Neural crest cell (in vitro differentiated cells): ENCODE data around the gene CAPN12. TPM values are rescaled to one million over a fixed set of nuclear protein-coding genes. Genes with fewer than 3 reads are reported as not detected.

Experiments used
- DNase-seq: peaks from one replicate; pipeline ENCODE4 v3.0.0; 2021; ENCODE audit warnings: low read depth, mixed read lengths, low spot score
- H3K27ac Mint-ChIP-seq: one replicate; pipeline ENCODE4 v1.8.0; 2021; ENCODE audit warnings: mild to moderate bottlenecking, mixed read lengths; ENCODE audit not compliant: unreplicated experiment
- H3K27me3 Mint-ChIP-seq: 2 replicates; pipeline ENCODE4 v1.8.0; 2021; ENCODE audit warnings: low read depth, mild to moderate bottlenecking, mixed read lengths
- H3K36me3 Mint-ChIP-seq: 2 replicates; pipeline ENCODE4 v1.8.0; 2021; ENCODE audit warnings: low read depth, mild to moderate bottlenecking, mixed read lengths
- H3K4me1 Mint-ChIP-seq: 2 replicates; pipeline ENCODE4 v1.8.0; 2021; ENCODE audit warnings: mixed read lengths
- H3K4me3 Mint-ChIP-seq: one replicate; pipeline ENCODE4 v1.8.0; 2021; ENCODE audit warnings: mild to moderate bottlenecking, mixed read lengths
- H3K9me3 Mint-ChIP-seq: 2 replicates; pipeline ENCODE4 v1.8.0; 2021; ENCODE audit warnings: mixed read lengths
- CTCF ChIP-seq: fragments of 200-600 bp; sonication (generic); conservative IDR thresholded peaks from 2 replicates; pipeline ENCODE4 v1.5.0; 2021; ENCODE audit warnings: antibody characterized with exemption, mild to moderate bottlenecking
- total RNA-seq: library from RNA; stranded (reverse); gene quantifications from 2 replicates; pipeline ENCODE4 v1.2.1, GENCODE V29; 2021

CAPN12 gene
- total RNA-seq, 1 donor from 2014 or later, result not detected

GRCh38 chr19:38691938-38692457 lies 52.3 kb downstream of the CAPN12 start:
- Mint-ChIP-seq H3K4me3 (peak overlapping the region; percentile 23), H3K36me3 (peaks cover 10% of the 10 kb centered on the region), H3K27me3 (no peaks in the 10 kb centered on the region), H3K9me3 (no peaks in the 10 kb centered on the region), H3K27ac (peak overlapping the region; percentile 96), H3K4me1 (peaks cover 81% of the 10 kb centered on the region)
- DNase-seq, result no peak
- TF ChIP-seq CTCF, result no peak

GRCh38 chr19:38690832-38691231 lies 53.4 kb downstream of the CAPN12 start:
- H3K27ac Mint-ChIP-seq, result peak overlapping the region; percentile 24
- DNase-seq, result no peak
- H3K4me3 Mint-ChIP-seq, result peak overlapping the region; percentile 44
- peaks cover 77% of the 10 kb centered on the region for H3K4me1 Mint-ChIP-seq
- no peaks in the 10 kb centered on the region for H3K9me3 Mint-ChIP-seq
- H3K27me3 Mint-ChIP-seq, result no peaks in the 10 kb centered on the region
- TF ChIP-seq CTCF, result no peak
- peaks cover 10% of the 10 kb centered on the region for H3K36me3 Mint-ChIP-seq

GRCh38 chr19:38690146-38690545 lies 54.1 kb downstream of the CAPN12 start:
- H3K9me3 Mint-ChIP-seq, result no peaks in the 10 kb centered on the region
- no peak overlapping the region for H3K4me3 Mint-ChIP-seq
- peak overlapping the region; percentile 69 for H3K27ac Mint-ChIP-seq
- H3K4me1 Mint-ChIP-seq, result peaks cover 75% of the 10 kb centered on the region
- TF ChIP-seq CTCF, result no peak
- no peaks in the 10 kb centered on the region for H3K27me3 Mint-ChIP-seq
- DNase-seq, result no peak
- H3K36me3 Mint-ChIP-seq, result peaks cover 10% of the 10 kb centered on the region

- peaks cover 11% of the 10 kb centered on the region for H3K36me3 Mint-ChIP-seq
- no peaks in the 10 kb centered on the region for H3K27me3 Mint-ChIP-seq
- H3K27ac Mint-ChIP-seq, result no peak overlapping the region
- H3K4me3 Mint-ChIP-seq, result no peak overlapping the region
- H3K4me1 Mint-ChIP-seq, result peaks cover 72% of the 10 kb centered on the region
- no peak for DNase-seq
- peaks cover under 1% of the 10 kb centered on the region for H3K9me3 Mint-ChIP-seq
- TF ChIP-seq CTCF, result no peak
Observed at GRCh38 chr19:38687837-38688378, 56.4 kb downstream of the CAPN12 start.

GRCh38 chr19:38686530-38686888 lies 57.8 kb downstream of the CAPN12 start:
- Mint-ChIP-seq H3K9me3 (peaks cover 4% of the 10 kb centered on the region), H3K27me3 (no peaks in the 10 kb centered on the region), H3K4me3 (no peak overlapping the region), H3K4me1 (peaks cover 63% of the 10 kb centered on the region), H3K27ac (no peak overlapping the region), H3K36me3 (peaks cover 14% of the 10 kb centered on the region)
- TF ChIP-seq CTCF, result no peak
- no peak for DNase-seq
